Keratinocyte (primary cell): Measurements from ENCODE around the gene CCDC18.

ENCODE experiments used
- EZH2 ChIP-seq: IDR thresholded peaks from one replicate; pipeline ENCODE4 v1.6.1; 2012; ENCODE audit warnings: inconsistent platforms, mild to moderate bottlenecking, low read length, moderate library complexity
- TF ChIP-seq, protein P1 (sequence below), 3 experiments: IDR thresholded peaks in 1 of 3; conservative IDR thresholded peaks in 1 of 3; optimal IDR thresholded peaks in 1 of 3; 2 replicates in 2 of 3; 3 replicates in 1 of 3; pipeline versions ENCODE3 to v1.5.1; 2011; ENCODE audit warnings: low read length in 3 of 3, mild to moderate bottlenecking in 3 of 3, moderate library complexity in 2 of 3, control low read depth in 1 of 3, inconsistent platforms in 1 of 3; ENCODE audit not compliant: insufficient read depth in 2 of 3; ENCODE audit errors: extremely low read depth in 1 of 3

DNA sequence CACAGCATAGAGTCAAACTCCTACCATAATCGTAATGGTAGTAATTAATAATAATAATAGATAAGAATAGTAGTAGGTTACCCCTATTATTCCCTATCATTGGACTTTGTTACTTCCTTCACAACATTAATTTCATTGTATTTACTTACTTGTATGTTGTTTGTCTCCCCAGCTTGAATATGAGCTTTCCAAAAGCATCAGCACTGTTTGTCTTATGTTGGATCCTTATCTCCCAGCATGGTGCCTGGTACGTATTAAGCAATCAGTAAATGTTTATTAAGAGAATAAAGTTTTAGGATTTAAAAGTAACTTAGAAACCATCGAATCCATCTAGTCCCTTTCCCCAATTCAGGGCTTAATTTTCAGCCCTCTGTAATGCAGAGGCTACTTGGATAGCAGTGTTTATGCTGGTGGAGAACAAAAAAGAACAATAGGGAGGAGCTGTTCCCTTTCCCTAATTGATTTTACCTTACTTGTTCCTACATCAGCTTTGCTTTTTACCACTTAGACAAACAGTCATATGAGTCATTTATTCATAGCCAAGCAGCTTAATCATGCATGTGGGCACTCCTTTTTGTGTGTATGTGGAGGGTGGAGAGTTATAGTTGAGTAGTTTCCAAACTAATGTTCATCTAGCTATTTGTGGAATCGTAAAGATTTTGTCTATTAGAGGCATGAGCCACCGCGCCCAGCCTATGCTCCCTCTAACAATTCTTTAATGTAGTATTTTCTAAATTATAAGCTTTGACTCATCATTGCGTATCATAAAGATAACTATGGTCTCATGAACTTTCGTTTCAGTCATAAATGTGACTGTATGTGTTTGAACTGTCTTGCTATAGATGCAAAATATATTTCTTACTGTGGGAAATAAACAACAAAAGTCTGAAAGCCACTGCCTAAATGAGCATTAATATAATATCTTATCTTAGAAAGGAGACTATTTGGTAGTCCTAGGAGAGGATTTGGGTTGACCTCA, 144.3 kb downstream of the CCDC18 start:
- TF ChIP-seq, protein P1, sequence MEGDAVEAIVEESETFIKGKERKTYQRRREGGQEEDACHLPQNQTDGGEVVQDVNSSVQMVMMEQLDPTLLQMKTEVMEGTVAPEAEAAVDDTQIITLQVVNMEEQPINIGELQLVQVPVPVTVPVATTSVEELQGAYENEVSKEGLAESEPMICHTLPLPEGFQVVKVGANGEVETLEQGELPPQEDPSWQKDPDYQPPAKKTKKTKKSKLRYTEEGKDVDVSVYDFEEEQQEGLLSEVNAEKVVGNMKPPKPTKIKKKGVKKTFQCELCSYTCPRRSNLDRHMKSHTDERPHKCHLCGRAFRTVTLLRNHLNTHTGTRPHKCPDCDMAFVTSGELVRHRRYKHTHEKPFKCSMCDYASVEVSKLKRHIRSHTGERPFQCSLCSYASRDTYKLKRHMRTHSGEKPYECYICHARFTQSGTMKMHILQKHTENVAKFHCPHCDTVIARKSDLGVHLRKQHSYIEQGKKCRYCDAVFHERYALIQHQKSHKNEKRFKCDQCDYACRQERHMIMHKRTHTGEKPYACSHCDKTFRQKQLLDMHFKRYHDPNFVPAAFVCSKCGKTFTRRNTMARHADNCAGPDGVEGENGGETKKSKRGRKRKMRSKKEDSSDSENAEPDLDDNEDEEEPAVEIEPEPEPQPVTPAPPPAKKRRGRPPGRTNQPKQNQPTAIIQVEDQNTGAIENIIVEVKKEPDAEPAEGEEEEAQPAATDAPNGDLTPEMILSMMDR (optimal IDR thresholded peaks at IDR 0.05 in 1 of 3, IDR thresholded peaks at IDR 0.05 in 1 of 3, conservative IDR thresholded peaks at IDR 0.05 in 1 of 3; ENCODE audit: extremely low read depth in 1 of 3, insufficient read depth in 2 of 3, low read length in 3 of 3): no peak
- no peak for TF ChIP-seq EZH2
